Middle frontal gyrus (tissue), 1 donor: Measurements from ENCODE around the gene IQCE.

ENCODE experiments used
- DNase-seq: peaks from one replicate; pipeline ENCODE4 v3.0.0-alpha.2; 2015; ENCODE audit warnings: low spot score; ENCODE audit errors: extremely low spot score

IQCE gene

GRCh38 chr7:2613098-2613930, 54.5 kb downstream of the IQCE start:
- no peak for DNase-seq

GRCh38 chr7:2613931-2614600, 55.3 kb downstream of the IQCE start:
- DNase-seq: no peak

- no peak for DNase-seq
Measured at GRCh38 chr7:2614631-2615330, 56.0 kb downstream of the IQCE start.

- no peak for DNase-seq
Measured at GRCh38 chr7:2616387-2617324, 57.9 kb downstream of the IQCE start.

- DNase-seq: no peak
Measured at GRCh38 chr7:2617325-2617905, 58.6 kb downstream of the IQCE start.

GRCh38 chr7:2619116-2619515, 60.3 kb downstream of the IQCE start:
- no peak for DNase-seq

GRCh38 chr7:2621061-2621828, 62.5 kb downstream of the IQCE start:
- DNase-seq: no peak

GRCh38 chr7:2621948-2622640, 63.3 kb downstream of the IQCE start:
- DNase-seq: no peak

- DNase-seq: no peak
Measured at GRCh38 chr7:2622869-2623697, 64.3 kb downstream of the IQCE start.

GRCh38 chr7:2623698-2624014, 64.9 kb downstream of the IQCE start:
- no peak for DNase-seq

GRCh38 chr7:2624293-2624886, 65.6 kb downstream of the IQCE start:
- no peak for DNase-seq

- DNase-seq: no peak
Measured at GRCh38 chr7:2626498-2627117, 67.8 kb downstream of the IQCE start.

GRCh38 chr7:2627258-2628129, 68.7 kb downstream of the IQCE start:
- no peak for DNase-seq

GRCh38 chr7:2628130-2628482, 69.3 kb downstream of the IQCE start:
- no peak for DNase-seq

GRCh38 chr7:2628891-2629290, 70.1 kb downstream of the IQCE start:
- no peak for DNase-seq

- DNase-seq: no peak
Measured at GRCh38 chr7:2629746-2630681, 71.2 kb downstream of the IQCE start.
